GM18870 (cell line): ENCODE measurements around the gene FANCI.

Source experiments
- ATAC-seq: cut with Tn5 transposase; IDR thresholded peaks from one replicate; pipeline ENCODE4 v1.9.1; 2021; ENCODE audit warnings: moderate library complexity; ENCODE audit not compliant: unreplicated experiment

The FANCI gene

DNA sequence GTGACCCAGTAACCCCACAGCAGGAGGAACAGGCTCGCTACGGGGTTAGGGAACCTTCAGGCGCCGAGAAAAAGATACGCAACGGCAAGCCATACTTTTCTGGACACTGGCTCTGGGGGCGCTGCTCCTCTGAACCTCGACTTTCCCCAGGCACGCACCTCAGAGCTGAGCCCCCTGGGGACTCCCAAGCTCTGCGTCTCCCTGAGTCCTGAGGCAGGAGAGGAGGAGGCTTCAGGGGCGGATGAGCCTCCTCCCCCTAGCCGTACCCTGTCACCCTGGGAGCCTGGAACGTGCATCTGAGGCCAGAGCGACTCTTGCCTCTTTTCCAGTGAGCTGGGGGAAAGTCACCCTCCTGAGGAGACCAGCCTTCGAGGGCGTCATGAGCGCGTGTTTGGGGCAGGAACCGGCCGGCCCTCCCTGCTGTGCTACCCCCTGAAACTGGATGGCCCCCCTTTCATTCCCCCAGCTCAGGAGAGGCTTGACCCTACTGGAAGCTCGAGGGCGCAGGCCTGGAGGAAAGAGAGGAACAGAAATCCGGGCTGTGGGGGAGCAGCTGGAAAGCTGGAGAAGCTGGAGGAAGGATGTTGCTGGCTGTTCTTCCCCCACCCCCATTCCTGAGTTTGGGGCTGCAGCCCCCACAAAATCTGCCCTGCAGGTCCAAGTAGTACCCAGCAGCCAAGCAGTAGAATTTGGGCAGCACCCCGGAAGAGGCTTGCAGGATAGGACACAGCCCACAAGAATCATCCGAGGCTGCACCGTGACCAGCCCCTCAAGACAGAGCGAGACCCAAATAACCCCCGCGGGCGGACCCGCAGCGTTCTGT lies 115.9 kb downstream of the FANCI start:
- ATAC-seq, result no peak

- no peak for ATAC-seq
These were observed 116.7 kb downstream of the FANCI start for GRCh38 chr15:89360294-89360971.

DNA sequence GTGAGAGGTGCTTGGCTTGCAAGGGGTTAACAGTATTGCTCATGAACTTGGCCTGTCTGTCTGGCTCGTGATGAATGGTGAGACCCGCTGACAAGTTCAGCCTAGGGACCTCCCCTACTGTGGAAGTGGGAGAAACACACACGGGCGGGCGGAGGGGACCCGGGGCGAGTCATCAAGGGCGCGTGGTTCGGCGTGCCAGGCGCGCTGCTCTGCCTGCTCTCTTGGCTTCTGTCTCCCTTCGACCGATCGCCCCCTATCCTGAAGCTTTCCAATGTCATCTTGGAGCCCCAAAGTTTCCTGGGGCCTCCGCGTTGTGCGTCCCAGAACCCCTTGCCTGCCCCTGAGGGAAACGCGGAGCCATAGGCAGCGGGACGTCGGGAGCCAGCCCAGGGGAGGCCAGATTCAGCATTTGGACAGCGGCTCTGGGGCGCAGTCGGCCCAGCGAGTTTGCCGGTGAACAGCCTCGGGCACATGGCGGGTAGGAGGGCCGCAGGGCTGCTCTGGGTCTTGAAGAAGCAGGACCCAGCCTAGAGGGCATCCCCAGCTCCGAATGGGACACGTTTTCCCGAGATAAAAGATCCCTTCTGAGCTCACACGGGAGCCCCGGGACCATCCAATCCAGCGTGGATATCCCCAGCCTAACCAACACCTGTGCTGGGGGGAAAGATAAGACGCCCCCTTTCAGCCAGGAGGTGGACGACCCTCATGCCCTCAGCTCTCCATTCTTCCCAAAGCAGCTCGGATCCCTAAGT lies 117.8 kb downstream of the FANCI start:
- ATAC-seq, result no peak

DNA sequence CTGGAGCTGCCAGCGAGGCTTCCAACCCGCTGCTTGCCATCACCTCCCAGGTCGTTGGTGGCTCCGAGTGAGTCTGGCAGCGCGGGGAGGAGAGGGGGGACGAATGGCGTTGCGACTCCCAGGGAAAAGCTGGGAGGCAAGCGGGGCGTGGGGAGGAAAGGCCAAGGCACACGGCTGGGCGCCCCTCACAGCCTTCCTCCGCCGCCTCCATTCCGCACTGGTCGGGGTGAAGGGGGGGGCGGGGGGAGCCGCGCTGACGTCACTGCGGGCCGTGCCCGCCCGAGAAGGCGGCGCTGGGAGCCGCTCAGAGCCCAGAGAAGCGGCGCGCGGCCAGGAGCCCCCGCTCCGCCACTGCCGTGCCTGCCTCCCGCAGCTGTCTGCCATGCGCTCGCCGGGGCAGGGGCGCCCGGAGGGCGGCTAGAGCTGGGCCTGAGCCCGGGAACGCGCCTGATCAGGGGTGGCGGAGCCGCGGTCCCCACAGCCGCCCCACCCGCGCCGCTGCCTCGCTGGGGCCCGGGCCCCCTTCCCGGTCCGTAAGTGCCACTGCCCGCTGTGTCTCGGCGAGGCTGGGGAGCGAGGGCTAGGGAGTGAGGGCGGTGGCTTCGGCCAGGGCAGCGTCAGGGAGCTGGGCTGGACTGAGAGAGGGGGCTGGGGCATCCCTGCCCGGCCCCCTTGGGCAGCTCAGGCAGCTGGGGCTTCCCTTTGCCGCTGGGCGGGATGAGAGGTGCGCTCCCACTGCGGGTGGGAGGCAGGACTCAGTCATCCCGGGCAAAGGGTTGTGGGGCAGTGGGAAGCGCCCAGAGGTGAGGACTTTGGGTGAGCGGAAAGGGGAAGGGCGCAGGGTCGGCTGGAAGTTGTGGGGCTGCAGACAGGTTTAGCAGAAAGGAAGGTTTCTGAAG lies 118.7 kb downstream of the FANCI start:
- no peak for ATAC-seq

GRCh38 chr15:89363133-89363532 lies 119.4 kb downstream of the FANCI start:
- no peak for ATAC-seq

GRCh38 chr15:89363770-89364169 lies 120.0 kb downstream of the FANCI start:
- no peak for ATAC-seq

- no peak for ATAC-seq
These were observed 120.6 kb downstream of the FANCI start for GRCh38 chr15:89364341-89364740.

DNA sequence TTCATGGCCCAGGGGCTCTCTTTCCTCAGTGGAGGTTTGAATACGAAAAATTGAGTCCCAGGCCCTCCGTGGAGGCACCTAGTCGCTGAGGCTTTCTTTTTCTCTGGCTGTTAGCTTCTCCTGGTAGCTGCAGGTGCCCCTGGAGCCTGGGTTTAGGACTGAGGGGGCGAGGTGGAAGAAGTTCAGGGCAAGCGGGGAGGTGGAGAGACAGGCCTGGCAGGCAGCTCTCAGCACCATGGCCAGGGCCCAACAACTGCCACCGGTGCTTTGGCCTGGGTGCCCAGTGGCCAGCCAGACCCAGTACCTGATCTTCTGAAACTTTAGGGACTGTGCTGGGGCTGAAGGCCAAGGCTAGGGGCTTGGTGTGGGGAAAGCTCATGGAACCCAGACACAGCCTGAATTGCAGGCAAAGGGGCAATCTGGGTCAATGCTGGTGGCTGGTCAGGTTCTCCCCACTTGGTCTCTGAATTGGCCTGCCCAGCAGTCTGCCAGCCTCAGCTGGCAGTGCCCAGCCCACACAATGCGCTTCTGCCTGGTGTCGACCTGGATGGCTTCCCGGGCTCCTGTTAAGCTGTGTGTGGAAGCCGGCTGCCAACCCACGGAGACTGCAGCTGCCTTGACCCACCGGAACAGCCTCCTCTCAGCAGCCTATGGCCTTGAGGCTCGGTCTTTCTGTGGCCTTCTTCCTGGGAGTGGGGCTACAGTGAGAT lies 121.1 kb downstream of the FANCI start:
- ATAC-seq, result no peak

GRCh38 chr15:89365462-89366065 lies 121.8 kb downstream of the FANCI start:
- ATAC-seq, result no peak
